Upper lobe of right lung (tissue), 1 donor: ENCODE data around the gene STX2. TPM values are rescaled to one million over a fixed set of nuclear protein-coding genes. Genes with fewer than 3 reads are reported as not detected.

Source experiments
- ATAC-seq: fragments of 200-7000 bp; cut with Tn5 transposase; one replicate; pipeline ENCODE4 v1.9.1; 2020; ENCODE audit warnings: mild to moderate bottlenecking, moderate library complexity
- DNase-seq: peaks from one replicate; pipeline ENCODE4 v3.0.0-alpha.2; 2020
- H3K27ac ChIP-seq: fragments of 200-600 bp; one replicate; pipeline ENCODE4 v1.8.0; 2022
- H3K27me3 ChIP-seq: fragments of 200-600 bp; one replicate; pipeline ENCODE4 v1.8.0; 2022; ENCODE audit warnings: mild to moderate bottlenecking
- H3K36me3 ChIP-seq: fragments of 200-600 bp; one replicate; pipeline ENCODE4 v1.8.0; 2022
- H3K4me1 ChIP-seq: fragments of 200-600 bp; one replicate; pipeline ENCODE4 v1.8.0; 2022
- H3K4me3 ChIP-seq: fragments of 200-600 bp; one replicate; pipeline ENCODE4 v1.8.0; 2022; ENCODE audit warnings: mild to moderate bottlenecking
- H3K9me3 ChIP-seq: fragments of 200-600 bp; one replicate; pipeline ENCODE4 v1.8.0; 2022
- intact Hi-C: fragments of 100-400 bp; cut with DNase I; formaldehyde crosslinking; loops from one replicate; pipeline ENCODE4 v1.11.0; 2022
- total RNA-seq: library from RNA; stranded (reverse); fragmentation: NEBNext Ultra II Directional; extraction: Animal tissue kit (Norgen Biotek cat#: 25700); gene quantifications from one replicate; pipeline ENCODE4 v1.2.1, GENCODE V29; 2021
- TF ChIP-seq, protein P1 (sequence below): fragments of 200-600 bp; IDR thresholded peaks from one replicate; pipeline ENCODE4 v1.8.0; 2022; ENCODE audit warnings: antibody characterized with exemption
- donor health status: DM: no; HTN: yes; CAD: no; lungs with severe emphysema.

Gene STX2
- total RNA-seq, 1 donor from 2014 or later: 23.6 TPM

DNA sequence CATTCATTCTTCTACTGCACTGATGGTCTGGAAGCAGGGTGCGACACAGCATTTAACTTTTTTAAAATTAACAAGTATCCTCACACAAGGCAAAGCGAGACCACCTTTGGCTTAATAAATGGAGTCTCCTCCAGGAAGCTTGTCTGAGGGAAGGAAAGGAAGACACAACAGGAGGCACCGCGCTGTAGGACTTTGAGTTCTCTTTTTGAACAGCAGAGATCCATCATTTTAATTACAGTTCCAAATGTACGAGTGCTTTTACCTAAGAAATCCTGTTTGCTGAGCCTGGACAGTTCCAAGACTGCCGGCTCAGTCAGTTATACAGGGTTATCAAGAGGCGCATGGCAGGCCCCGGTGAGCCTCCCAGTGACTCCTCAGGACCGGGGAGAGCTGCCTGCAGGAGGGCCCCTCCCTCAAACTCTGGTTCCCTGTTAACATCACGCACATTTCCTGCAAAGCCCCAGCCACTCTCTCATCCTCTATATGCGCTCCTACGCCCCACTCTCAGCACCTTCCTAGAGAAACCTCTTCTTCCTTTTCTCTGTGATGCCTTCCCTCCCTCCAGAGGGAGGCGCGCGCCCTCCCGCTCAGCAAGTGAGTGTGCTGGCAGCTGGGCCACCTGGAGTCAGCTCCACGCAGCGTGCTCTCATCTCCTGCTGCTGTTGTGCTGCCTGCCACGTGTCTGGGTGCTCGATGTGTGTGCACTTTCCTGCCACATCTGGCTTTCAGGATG, 46.1 kb downstream of the STX2 start:
- TF ChIP-seq, protein P1, sequence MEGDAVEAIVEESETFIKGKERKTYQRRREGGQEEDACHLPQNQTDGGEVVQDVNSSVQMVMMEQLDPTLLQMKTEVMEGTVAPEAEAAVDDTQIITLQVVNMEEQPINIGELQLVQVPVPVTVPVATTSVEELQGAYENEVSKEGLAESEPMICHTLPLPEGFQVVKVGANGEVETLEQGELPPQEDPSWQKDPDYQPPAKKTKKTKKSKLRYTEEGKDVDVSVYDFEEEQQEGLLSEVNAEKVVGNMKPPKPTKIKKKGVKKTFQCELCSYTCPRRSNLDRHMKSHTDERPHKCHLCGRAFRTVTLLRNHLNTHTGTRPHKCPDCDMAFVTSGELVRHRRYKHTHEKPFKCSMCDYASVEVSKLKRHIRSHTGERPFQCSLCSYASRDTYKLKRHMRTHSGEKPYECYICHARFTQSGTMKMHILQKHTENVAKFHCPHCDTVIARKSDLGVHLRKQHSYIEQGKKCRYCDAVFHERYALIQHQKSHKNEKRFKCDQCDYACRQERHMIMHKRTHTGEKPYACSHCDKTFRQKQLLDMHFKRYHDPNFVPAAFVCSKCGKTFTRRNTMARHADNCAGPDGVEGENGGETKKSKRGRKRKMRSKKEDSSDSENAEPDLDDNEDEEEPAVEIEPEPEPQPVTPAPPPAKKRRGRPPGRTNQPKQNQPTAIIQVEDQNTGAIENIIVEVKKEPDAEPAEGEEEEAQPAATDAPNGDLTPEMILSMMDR: no peak
- DNase-seq (no peak), ATAC-seq (peak; percentile 12)
- no peak overlapping the region for H3K27ac ChIP-seq
- H3K36me3 ChIP-seq: peaks cover 74% of the 10 kb centered on the region
- intact Hi-C loops: no loop called here
- no peaks in the 10 kb centered on the region for H3K27me3 ChIP-seq
- H3K9me3 ChIP-seq: no peaks in the 10 kb centered on the region
- no peak overlapping the region for H3K4me3 ChIP-seq
- H3K4me1 ChIP-seq: no peaks in the 10 kb centered on the region

DNA sequence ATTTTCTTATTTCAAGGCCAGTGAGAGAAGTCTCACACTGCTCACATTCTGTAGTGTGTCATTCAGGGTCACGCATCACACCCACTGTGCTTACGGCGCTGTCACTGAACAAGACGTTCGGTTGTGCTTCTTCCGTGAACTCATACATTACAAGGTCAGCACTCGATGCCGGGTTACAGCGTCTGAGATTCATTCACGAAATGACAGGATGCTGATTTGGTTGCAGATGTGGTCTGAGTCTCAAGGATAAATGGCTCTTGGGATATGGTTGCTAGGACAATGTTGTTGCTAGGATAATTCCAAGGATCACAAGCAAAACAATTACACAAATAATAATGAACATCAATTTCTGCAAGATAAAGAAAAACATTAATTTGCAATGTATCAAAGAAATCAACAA, 47.4 kb downstream of the STX2 start:
- Histone ChIP-seq H3K36me3 (peaks cover 61% of the 10 kb centered on the region), H3K27me3 (no peaks in the 10 kb centered on the region), H3K9me3 (no peaks in the 10 kb centered on the region), H3K27ac (no peak overlapping the region), H3K4me1 (no peaks in the 10 kb centered on the region), H3K4me3 (no peak overlapping the region)
- intact Hi-C loops: no loop called here
- DNase-seq (no peak), ATAC-seq (no peak)
- TF ChIP-seq, protein P1: no peak

- TF ChIP-seq, protein P1: no peak
- Histone ChIP-seq H3K4me3 (no peak overlapping the region), H3K27me3 (no peaks in the 10 kb centered on the region), H3K4me1 (no peaks in the 10 kb centered on the region), H3K9me3 (no peaks in the 10 kb centered on the region), H3K36me3 (peaks cover 32% of the 10 kb centered on the region), H3K27ac (no peak overlapping the region)
- no peak for ATAC-seq
- intact Hi-C loops: no loop called here
- no peak for DNase-seq
These were observed 50.5 kb downstream of the STX2 start for GRCh38 chr12:130788515-130788914.

GRCh38 chr12:130787445-130788410, 51.3 kb downstream of the STX2 start:
- intact Hi-C loops: no loop called here
- Histone ChIP-seq H3K4me3 (no peak overlapping the region), H3K27ac (no peak overlapping the region), H3K27me3 (no peaks in the 10 kb centered on the region), H3K9me3 (no peaks in the 10 kb centered on the region), H3K36me3 (peaks cover 27% of the 10 kb centered on the region), H3K4me1 (no peaks in the 10 kb centered on the region)
- ATAC-seq: peak; percentile 39
- TF ChIP-seq, protein P1: no peak
- DNase-seq: no peak

GRCh38 chr12:130787041-130787440, 52.0 kb downstream of the STX2 start:
- no peaks in the 10 kb centered on the region for H3K27me3 ChIP-seq
- no peak overlapping the region for H3K27ac ChIP-seq
- ATAC-seq (no peak), DNase-seq (no peak)
- H3K36me3 ChIP-seq: peaks cover 26% of the 10 kb centered on the region
- intact Hi-C loops: no loop called here
- no peaks in the 10 kb centered on the region for H3K4me1 ChIP-seq
- no peak overlapping the region for H3K4me3 ChIP-seq
- TF ChIP-seq, protein P1: no peak
- no peaks in the 10 kb centered on the region for H3K9me3 ChIP-seq
